Stimulated activated CD8-positive, alpha-beta memory T cell treated with anti-CD3 and anti-CD28 coated beads, Interleukin-4, amount 100 ng/mL, for 1 hour (primary cell): ENCODE measurements around the gene RALGAPA1.
"Not testable (repeated sequence)": the region's sequence is repeated elsewhere in the genome, so short reads cannot be mapped to it uniquely, and the experiment has no call there.

Source experiments
- DNase-seq, 2 donors: peaks; one replicate each; pipeline ENCODE4 v3.0.0-alpha.2; 2020; ENCODE audit warnings: low read depth in 2 of 2, low spot score in 1 of 2

The RALGAPA1 gene

GRCh38 chr14:35808638-35809563, at the start of gene RALGAPA1:
Gene RALGAPA1 (minus strand): TSS chr14:35809295. CDS start chr14:35808835, 460 bp downstream.
- peak; percentile 86 to 89 for DNase-seq

DNA sequence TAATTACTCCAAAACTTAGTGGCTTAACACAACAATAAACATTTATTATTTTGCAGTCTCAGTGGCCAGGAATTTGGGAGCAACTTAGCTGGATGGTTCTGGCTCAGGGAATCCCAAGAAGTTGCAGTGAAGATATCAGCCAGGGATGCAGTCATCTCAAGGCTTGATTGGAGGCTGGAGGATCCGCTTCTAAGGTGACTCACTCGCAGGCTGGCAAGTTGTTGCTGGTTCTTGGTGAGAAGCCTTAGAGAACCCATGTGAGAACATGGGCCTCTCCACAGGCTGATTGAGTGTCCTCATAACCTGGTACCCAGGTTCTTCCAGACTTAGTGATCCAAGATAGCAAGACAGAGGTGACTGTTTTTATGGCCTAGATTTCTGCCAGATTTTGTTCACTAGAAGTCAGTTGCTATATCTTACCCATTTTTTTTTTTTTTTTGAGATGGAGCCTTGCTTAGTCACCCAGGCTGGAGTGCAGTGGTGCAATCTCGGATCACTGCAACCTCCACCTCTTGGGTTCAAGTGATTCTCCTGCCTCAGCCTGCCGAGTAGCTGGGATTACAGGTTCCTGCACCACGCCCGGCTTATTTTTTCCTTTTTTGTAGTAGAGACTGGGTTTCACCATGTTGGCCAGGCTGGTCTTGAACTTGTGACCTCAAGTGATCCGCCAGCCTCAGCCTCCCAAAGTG, 49.6 kb upstream of the RALGAPA1 start:
- no peak for DNase-seq

DNA sequence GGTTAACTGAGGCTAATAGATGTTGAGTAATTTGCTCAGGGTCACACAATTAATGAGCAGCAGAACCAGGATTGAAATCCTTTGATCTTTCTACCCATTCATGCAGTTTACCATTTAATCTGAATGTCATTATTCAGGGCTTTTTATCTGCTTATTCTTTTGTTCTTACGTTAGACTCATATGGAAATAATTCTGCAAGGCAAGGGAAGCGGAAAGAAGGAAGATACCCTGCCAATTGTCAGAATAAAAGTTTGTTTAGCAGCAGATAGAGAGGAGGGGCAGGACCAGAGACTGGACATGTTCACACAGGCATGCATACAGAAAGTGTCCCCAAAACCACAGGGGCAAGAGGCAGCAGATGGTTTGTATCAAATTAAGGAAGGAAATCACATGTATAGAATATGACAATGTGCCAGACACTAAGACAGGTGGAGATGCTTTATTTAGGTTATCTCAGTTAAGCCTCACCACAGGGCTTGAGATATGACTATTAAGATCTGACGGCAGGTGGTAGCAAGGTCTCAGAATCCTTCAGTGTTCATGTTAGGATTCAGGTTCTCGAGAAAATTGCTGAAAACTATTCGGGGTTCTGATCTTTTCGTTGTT, 46.9 kb upstream of the RALGAPA1 start:
- DNase-seq, result no peak

DNA sequence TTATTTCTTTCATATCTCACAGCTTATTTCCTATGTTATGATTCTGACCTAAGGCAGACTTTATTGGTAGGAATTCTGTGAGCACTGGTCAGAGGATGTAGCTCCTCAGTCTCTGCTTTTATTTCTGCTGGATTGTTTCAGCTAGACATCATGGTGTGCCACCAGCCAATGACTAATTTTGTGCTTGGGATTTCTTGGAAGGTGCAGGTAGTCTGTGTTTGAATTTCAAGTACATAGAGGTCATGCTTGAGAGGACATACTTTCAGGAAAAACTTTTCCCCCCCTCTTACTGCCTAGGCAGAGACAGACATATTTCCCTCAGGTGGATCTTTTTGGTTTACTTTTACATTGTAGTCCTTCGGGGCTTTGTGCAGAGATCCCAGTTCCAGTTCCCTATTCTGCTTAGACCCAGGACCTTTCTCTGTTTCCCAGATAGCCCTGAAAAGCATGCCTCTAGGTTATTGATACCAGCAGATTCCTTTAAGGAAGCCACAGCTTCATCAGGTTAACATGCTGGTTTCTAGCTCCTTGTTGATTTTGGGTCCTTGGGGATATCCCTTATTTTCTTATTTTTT, 45.7 kb upstream of the RALGAPA1 start:
- DNase-seq, result no peak

- DNase-seq, result no peak
These were observed 44.1 kb upstream of the RALGAPA1 start for GRCh38 chr14:35853225-35853624.

DNA sequence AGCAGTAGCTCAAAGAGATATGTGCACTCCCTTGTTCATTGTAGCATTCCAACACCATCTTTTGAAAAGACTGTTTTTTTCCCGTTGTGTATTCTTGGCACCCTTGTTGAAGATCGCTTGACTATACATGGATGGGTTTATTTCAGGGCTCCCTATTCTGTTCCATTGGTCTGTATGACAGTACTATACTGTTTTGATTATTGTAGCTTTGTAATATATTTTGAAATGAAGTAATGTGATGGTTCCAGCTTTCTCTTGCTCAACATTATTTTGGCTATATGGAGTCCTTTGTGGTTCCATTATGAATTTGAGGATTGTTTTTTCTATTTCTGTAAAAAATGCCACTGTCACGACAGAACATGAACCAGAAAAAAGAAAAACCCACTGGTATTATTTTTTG, 42.7 kb upstream of the RALGAPA1 start:
- no peak for DNase-seq

DNA sequence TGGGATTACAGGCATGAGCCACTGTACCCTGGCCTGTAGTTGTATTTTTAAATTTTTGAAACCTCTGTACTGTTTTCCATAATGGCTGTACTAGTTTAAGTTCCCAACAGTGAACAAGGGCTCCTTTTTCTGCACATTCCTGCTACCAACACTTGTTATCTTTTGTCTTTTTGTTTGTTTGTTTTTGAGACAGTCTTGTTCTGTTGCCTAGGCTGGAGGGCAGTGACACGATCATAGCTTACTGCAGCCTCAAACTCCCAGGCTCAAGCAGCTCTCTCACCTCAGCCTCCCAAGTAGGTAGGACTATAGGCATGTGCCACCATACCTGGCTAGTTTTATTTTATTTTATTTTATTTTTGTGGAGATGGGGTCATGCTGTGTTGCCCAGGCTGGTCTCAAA, 40.0 kb upstream of the RALGAPA1 start:
- DNase-seq, result no peak

DNA sequence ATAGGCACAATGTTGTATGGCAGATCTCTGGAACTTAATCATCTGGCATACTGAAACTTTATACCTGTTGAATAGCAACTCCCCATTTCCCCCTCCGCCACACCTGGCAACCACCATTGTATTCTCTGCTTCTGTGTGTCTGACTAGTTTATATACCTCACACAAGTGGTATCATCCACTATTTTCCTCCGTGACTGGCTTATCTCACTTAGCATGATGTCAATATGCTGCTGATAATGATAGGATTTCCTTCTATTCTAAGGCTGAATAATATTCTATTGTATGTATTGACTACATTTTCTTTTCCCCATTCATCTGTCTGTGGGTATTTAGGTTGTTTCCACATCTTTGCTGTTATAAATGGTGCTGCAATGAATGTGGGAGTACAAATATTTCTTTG, 38.5 kb upstream of the RALGAPA1 start:
- no peak for DNase-seq

DNA sequence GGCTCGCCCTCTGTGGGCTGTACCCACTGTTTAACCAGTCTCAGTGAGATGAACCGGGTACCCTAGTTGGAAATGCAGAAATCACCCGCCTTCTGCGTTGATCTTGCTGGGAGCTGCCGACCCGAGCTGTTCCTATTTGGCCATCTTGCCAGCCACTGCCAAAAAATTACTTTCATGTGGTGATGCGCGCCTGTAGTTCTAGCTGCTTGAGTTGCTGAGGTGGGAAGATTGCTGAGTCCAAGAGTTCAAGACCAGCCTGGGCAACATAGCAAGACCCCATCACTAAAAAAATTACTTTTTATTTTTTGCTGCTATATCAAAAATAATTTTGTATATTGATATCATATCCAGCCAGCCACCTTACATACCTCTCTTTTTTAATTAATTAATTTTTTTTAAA, 35.4 kb upstream of the RALGAPA1 start:
- DNase-seq, result no peak

- DNase-seq, result not testable (repeated sequence)
These were observed 33.1 kb upstream of the RALGAPA1 start for GRCh38 chr14:35842245-35842644.

DNA sequence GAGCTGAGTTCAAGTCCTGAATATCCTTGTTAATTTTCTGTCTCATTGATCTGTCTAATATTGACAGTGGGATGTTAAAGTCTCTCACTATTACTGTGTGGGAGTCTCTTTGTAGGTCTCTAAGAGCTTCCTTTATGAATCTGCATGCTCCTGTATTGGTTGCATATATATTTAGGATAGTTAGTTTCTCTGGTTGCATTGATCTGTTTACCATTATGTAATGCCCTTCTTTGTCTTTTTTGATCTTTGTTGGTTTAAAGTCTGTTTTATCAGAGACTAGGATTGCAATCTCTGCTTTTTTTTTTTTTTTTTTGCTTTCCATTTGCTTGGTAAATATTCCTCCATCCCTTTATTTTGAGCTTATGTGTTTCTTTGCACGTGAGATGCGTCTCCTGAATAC, 32.6 kb upstream of the RALGAPA1 start:
- not testable (repeated sequence) for DNase-seq

DNA sequence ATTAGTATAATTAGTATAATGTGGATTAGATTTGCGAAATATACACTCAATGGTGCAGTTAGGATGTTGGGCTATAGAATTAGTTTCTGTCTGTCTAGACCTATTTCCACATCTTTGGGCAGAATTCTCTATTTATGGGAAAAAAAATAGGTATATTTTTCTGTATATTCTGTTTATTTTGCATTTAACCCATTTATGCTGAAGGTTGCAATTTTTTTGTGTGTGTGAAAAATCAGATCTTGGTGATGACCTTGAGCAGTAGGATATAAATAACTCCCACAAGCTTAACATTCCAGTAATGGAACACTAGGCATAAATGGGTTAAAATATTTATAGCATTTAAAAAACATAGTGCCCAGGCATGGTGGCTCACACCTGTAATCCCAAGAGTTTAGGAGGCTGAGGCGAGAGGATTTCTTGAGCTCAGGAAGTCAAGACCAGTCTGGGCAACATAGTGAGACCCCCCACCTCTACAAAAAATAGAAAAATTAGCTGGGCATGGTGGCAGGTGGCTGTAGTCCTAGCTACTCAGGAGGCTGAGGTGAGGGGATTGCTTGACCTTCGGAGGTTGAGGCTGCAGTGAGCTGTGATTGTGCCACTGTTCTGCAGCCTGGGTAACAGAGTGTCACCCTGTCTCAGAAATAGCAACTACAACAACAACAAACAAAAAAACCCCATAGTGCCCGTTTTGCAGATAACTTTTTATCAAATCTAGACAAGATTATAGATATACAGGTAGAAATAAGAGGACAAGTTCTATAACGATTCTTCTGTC, 26.3 kb upstream of the RALGAPA1 start:
- no peak for DNase-seq

GRCh38 chr14:35829449-35829848, 20.4 kb upstream of the RALGAPA1 start:
- no peak for DNase-seq

DNA sequence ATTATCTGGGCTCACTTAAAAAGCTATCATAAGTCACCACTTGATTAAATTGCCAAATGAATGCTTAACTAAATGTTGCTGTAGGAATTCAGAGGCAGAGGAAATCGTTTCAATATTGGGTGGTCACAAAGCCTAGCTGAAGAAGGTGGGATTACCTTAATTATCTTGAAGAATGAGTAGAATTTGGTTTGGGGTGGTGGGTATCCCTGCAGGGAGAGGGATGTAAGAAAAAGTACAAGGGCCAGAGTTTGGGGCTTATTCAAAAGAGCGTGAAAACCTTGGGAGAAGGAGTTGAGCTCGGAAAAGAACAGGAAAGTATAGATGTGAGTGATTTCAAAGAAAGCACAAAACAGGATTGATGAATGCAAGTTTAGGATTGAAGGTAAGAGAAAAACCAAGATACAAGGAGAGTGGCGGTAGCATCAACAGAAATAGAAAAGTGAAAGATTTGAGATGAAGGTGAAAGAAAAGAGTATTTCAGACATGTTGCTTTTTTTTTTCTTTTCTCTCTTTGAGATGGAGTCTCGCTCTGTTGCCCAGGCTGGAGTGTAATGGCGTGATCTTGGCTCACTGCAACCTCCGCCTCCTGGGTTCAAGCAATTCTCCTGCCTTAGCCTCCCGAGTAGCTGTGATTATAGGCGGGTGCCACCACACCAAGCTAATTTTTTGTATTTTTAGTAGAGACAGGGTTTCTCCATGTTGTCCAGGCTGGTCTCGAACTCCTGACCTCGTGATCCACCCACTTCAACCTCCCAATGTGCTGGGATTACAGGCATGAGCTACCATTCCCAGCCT, 18.8 kb upstream of the RALGAPA1 start:
- DNase-seq, result no peak

GRCh38 chr14:35826952-35827416, 17.9 kb upstream of the RALGAPA1 start:
- DNase-seq, result no peak

DNA sequence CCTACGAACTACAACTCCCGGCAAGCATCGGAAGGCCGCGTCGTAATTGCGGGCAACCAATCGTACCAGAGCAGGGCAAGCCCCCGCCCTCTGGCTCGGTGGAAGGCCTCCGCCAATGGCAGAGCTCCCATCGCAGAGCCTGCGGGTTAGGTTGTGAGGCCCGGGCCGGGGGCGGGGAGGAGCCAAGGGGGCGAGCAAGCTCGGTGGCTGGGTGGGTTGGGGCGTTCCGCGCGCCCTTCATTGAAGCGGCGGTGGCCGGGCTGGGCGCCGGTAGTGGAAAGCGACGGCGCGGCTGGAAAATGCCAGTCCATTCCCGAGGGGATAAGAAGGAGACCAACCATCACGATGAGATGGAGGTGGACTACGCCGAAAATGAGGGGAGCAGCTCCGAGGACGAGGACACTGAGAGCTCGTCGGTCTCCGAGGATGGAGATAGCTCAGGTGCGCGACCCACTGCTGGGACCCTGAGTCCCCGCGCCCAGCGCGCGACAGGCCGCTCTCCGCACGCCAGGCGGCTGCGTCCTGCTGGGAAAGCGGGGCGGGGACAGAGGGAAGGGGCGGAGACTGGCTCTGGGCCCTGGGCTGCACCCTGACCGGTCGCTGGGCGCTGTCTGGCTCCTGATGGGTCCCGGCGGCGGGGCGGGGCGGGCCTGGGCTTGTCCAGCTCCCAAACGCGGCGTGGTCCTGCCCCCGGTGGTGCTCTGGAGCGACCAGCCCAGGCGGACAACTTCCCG, 17.3 kb upstream of the RALGAPA1 start, which contains the start of gene BRMS1L:
Gene BRMS1L (plus strand): TSS at position 121 of the 734 bp plus-strand sequence. CDS start 179 bp downstream, at position 300.
- peak; percentile 84 to 90 for DNase-seq

DNA sequence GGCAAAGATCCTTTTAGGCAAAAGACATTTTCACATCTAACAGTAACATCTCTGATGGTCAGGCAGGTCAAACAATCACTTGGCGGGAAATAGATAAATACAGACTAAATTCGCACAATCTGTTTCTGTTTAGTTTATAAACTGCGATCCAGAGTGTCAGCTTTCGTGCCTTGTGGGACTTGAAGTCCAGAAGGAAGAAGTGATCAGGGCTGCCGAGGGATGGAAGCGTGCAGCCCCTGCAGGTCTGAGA, 16.8 kb upstream of the RALGAPA1 start:
- DNase-seq, result no peak

GRCh38 chr14:35824446-35825165, 15.5 kb upstream of the RALGAPA1 start:
- not testable (repeated sequence) for DNase-seq

DNA sequence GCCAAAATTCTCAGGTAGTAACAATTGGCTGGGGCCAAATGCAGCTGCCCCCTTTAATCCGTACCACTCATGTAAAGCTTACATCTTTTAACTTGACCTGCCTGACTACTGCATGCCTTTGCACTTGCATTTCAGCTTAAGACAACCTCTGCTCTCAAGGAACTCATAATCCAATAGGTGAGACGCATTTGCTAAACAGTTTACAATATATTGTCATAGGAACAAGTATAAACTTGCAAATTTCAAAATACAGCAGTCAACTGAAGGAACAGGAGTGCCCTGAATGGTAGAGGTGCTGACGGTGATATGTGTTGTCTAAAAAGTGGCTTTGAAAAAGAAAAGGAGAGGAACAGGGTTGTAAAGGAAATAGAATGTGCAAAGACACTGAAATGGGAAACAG, 13.4 kb upstream of the RALGAPA1 start:
- DNase-seq, result no peak
